ENCODE measurements around the gene TMEM245.

Gene TMEM245

DNA sequence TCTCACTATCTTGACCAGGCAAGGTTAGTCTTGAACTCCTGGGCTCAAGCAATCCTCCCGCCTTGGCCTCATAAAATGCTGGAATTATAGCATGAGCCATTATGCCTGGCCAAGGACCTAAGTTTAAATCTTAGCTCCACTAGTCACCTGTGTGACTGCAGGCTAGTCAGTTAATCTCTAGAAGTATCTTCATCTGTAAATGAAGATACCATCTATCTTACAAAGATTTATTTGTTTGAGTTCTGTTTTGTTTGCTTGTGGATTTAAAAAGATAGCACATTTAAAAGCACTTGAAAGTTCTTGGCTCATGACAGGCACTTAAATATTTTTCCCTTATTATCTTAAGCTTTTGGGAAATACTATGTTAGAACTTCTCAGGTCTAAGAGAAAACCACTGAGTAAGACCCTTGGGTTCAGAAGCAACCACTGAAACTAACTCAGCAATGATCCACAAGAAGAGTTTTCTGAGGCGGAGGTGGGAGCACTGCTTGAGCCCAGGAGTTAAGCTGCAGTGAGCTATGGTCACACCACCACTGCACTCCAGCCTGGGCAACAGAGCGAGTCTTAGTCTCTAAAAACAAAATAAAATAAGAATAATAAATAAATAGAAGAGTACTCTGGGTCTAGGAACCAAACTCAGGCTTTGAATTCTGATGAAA, 19.1 kb downstream of the TMEM245 start:
- no peak for DNase-seq

DNA sequence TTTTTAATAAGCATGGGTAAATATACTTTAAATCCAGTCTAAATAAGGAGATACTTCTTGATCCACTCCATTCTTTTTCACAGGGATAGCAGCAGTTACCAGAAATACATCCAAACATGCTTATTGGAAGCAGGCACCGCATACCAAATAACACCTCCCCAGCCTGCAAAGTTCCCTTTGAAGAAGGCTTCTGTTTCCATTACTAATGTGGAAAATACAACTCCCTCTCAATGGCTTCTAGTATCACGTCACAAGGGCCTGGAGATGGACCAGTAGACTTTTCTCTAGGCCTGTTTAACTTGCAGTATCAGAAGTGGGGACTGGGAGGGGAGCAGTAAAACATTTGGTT, 20.8 kb downstream of the TMEM245 start:
- DNase-seq: no peak

DNA sequence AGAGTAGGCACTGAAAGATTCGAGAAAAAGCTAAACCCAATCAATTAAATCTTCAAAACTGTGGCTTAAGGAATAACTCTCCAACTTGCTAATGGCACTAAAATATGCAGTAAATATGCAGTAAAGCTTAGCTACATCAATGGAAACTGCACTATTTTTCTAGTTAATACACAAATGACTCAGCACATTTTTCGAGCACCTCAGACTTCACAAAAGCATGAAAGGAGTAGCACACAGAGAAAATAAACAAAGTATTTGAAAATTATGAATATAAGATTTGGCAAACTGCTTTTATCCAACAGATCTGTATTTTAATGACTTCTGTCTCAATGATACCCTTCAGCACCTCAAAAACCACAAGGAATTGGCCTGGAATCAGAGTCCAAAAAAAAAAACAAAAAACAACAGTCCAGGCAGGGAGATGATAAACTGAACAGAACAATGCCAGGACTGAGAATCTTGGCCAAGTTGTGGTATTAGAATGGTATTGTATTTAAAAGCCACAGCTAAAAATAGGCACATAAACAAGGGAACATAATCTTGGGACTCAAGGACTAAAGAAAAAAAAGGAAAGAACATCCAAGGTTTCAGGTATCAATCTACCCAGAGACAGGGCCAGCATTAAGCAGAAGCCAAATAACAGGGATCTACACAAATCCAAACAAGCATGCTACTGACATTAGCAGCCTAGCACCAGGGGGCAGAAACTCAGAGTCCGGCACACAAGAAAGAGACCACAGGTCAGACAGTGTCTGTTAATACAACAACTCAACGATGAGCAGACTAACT, 21.4 kb downstream of the TMEM245 start:
- peak; percentile 8 for DNase-seq

DNA sequence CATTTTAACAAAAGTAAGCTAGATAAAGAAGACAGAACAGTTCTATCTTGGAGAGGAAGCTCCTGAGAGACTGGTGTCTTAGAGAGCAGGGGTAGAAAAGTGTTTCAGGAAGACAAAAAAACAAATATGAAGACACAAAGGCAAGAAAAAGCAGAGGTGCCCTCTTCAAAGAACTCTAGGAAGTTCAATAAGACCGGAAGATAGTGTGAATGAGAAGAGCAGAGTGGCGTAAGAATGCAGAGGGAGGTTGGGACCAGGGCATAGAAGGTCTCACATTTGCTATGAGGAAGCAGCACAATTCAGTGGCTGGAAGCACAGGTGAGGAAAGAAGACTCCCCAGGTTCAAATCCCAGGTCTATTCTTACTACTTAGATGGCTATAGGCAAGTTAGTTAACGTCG, 22.6 kb downstream of the TMEM245 start:
- DNase-seq: no peak

DNA sequence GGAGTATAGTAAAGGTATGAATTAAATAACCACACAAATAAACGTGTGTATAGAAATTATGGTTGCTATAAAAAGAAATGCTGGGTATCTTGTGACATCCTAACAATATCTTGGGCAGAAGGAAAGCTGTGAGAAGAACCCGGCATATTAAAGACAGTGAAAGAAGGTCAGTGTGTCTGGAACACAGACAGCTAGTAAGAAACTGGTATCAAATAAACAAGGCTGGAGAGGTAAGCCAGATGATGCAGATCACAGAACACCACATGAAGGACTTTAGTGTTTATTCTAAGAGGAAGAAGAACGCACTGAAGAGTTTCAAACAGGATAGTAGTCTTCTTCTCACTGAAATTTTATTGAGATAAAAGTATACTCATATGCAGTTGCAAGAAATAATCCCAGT, 24.4 kb downstream of the TMEM245 start:
- no peak for DNase-seq

DNA sequence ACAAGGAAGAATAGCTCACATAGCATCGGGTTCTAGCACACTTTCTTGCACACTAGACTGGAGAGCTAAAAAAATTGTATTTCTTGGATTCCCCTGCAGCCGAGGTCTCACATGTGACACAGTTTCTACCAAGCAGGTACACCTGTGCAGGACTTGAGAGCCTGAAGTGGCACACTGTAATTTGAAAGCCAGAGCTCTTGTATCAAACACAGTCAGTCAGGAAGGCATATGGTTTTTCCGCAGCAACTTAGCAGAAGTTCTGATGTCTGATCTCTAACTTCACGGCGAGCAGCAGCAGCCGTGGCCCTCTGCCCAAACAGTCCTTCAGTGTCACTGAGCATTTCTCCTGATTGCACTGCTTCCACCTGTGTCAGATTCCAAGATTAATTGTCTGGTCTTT, 25.5 kb downstream of the TMEM245 start:
- no peak for DNase-seq

DNA sequence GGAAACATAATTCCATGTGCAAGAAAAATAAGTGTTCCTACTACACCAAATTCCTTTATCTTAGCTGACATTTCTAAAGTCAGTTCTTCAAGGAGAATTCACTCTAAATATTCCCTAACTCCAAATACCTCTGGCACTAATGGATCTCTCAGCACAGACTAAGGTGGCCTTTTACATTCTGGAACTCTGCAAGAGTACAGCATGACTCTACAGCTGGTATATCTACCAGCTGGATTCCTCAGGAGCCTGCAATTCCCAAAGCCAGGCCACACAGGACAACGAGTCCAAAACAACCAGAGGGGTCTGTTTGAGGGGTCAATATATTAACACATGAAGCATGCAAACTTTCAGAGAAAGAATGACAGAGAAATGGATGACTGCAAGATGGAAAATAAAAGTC, 27.2 kb downstream of the TMEM245 start:
- no peak for DNase-seq

DNA sequence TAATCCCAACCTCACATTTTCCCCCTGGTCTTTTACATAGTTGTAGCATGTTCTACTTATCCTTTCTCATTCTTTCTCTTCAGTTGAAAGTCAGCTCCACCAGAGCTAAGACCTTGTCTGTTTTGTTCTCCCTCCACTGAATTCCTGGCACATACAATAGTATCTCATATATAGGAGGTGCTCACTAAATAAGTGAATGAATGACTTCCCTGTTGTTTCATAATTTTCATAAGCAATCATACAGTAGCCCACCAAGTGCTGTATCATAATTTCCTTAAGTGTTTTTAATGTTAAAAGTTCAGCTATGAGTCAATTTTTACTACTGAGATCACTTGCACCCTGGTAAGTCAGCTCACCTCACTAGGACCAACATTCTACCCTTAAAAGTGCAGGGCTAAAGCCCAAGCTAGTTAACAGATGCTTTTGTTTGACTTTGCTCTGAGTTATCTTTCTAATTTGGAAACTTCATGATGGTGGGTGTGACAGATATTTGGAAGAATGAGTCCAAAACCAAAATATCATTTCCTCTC, 27.6 kb downstream of the TMEM245 start:
- no peak for DNase-seq

DNA sequence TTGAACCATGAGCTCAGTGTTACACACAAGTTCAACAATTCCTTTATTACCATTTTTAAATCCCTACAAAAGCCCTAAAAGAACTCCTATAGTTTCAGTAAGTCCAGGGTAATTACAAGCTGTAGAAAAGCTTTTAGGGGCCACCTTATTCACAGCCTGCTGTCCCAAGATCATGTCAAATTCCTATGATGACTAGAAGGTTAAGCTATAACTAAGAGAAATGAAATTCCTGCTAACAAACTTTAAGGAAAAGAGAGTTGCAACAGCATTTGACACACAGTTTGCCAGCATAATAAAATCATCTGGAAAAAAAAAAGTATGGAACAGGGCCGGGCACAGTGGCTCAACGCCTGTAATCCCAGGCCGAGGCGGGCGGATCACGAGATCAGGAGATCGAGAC, 31.5 kb downstream of the TMEM245 start:
- DNase-seq: no peak

DNA sequence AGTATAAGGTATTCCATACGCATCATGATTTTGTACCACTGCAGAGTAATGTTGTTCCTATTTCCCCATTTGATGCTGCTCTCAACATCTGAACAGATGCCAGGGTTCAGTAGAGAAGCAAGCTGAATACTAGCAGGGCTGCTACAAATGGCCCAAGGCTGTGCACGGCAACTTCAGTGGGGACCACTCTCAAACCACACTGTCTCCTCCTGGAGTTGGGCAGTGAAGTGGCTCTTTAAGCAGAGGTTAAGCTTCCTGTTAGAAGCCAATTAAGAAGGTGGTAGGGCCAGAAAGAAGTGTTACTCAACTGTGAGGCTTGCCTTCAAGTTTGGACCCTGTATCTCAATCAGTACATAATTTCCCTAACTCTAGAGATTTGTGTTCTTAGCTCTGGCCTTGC, 32.0 kb downstream of the TMEM245 start:
- DNase-seq: peak; percentile 17

DNA sequence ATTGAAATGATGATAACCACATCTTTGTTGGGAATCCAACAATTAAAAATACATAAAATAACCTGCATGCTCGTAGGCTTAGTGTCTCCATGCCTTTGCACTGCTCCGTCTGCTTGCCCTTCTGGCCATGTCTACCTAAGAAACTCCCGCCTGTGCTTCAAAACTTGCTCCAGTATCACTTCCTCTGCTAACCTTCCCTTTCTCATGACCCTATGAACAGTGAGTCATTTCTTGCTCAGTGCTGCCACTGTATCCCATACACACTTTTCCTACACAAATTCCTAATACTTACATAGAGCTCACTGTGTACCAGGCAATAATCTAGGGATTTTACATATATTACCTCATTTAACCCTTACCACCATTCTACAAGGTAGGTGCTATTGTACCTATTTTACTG, 33.5 kb downstream of the TMEM245 start:
- DNase-seq: no peak

DNA sequence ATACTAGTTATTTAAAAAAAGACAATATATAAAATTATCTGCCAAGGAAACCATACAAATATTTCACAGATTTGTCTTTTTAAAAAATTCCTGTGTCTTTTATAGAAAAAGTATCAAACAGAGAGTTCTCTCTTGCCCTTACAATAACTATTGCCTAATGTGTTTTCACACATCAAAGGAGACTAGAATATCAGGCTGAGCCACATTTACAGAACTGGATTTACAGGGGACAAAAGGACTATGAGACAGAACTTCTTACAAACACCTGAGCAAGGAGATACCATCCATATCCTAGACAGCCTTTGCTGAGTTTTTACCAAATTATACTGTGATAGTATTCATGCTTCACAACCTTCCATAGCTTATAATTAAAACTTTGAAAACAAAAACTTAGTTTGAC, 34.2 kb downstream of the TMEM245 start:
- no peak for DNase-seq

DNA sequence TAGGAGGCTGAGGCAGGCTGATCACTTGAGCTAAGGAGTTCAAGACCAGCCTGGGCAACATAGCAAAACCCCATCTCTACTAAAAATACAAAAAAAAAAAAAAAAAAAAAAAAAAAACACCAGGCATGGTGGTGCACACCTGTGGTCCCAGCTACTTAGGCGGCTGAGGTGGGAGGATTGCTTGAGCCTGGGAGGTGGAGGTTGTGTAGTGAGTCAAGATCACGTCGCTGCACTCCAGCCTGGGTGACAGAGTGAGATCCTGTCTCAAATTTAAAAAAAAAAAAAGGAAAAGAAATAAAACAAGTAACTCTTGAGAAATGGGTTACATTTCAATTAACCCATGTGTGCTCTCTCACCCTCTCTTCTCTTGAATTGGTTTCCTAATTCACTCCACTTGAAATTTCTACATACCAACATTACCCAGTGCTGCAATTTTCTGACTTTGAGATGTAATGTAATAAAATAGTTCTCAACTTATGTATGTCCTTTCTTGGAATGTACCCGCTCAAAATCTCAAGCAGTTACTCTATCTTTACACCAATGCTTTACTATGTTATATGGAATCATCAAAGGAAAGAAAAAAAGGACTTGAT, 35.8 kb downstream of the TMEM245 start:
- DNase-seq: no peak

DNA sequence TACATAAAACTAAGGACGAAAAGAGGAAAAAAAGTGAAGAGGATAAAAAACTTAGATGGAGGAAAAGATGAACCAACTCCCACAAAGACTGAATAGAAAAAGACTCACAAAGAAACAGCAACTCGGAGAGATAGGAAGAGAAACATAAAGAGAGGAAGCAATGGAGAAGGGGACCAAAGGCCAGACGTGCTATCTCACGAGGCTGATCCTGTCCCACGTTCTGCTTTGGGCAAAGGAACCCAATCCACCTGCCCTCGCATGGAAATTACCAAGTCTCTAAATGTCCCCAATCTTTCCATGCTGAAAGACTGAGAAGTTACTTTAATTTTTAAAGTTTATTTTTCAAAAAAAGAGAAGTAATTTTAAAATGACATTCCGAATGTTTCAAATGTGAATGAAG, 36.6 kb downstream of the TMEM245 start:
- no peak for DNase-seq

DNA sequence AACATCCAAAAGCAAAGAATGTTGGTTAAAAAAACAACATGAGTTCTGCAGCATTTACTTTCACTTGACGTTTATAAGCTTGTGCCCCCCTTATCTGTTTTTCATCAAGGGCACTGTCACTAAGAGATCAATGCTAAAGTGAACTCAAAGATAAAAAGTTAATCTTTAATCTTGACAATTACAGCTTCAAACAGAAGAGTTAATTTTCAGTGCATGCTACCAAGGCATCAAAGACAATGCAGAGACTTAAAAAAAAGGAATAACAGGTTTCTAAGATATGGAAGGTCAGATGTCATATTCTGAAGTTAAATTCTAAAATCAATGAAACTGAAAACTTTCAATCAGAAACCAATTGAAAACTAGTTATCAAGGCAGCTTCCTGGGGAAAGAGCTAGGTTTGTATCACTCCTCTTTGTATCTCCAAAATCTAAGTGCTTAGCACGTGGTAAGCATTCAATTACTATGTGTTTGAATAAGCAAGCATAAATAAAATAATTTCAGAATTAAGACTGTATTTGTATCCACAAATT, 37.6 kb downstream of the TMEM245 start:
- DNase-seq: no peak

DNA sequence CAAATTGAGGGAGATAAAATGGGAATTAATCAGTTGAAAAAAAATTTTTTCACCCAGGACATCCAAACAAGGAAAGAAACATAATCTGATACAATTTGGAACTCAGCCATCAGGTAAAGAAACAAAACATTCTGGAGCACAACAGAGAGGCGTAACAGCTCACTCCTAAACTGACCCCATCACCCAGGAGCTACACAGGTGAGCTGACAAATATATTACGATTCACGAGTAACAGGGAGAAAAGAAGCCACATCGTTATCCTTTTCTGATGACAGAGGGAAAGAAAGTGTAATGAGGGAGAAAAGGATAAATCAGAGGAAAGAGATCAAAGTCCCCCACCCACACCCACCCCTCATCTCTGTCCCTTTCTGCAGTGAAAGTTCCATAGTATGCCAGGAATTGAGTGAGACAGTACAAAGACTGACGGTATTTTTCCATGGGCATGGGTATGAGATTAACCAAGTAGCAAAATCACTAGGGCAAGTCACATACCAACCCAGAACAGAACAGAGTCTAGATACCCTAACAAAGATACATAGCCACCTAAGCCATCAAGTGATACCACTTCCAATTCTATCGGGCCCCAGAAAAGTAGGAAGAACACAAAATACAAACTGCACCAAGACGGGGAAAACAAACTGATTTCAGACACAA, 45.4 kb downstream of the TMEM245 start:
- no peak for DNase-seq

DNA sequence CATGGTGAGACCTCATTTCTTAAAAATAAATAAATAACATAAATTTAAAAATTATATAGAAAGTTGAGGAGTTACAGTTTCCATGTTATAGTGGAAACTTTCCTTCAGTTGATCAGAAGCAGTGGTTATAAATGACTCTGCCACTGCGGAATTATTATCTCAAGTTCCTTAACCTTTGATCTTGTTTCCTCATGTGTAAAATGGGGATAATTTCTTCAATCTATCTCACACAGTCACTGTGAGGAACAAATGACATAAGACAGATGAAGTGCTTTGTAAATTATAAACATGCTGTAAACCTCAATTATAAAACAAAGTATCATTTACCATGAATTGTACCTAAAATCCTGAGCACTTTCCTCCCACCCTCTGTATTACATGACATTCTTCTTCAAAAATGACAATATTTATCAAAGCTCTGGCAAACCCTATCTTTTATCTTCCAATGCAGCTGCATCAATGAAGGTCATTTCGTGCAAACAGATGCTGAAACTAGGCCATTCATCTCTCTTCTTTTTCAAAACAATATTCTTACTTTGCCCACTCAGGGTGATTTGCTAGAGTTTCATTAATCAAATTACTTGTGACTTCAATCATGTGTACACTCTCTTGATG, 46.8 kb downstream of the TMEM245 start:
- DNase-seq: no peak

DNA sequence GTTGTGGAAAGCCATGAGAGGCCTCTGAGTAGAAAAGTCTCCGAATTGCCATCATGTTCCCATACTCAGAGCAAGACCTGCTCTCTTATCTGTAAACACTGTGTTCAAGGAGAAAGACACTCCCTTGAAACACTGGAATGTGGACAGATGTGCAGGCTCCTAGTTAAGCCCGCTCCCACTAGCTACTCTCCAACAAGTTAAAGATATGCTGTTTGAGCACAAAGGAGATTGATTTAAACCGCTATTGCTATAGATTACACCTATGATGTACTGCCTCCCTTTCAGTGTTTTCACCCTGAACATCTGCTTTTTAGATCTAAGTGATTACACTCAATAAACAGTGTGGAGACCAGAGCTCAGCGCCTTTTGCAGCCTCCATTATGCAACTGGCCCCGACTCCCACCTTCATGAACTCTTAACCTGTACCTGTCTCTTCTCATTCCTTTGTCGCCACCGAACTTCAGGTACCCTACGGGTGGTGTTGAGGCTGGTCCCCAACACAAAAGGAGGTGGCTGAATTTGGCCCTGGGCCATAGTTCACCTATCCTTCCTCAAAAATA, 47.5 kb downstream of the TMEM245 start:
- no peak for DNase-seq

DNA sequence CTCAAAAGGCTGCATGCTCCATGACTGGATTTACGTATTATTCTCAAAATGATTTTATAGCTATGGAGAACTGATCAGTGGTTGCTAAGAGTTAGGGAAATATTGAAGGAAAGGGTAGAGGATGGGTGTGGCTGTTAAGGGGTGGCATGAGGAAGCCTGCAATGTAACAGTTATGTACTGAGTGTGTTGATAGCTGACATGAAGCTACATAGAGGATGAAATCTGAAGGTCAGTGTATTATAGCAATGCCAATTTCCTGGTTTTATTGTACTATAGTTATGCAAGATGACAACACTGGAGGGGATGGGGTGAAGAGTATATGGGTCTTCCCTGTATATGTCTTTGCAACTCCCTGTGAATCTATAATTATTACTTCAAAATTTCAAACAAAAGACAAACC, 51.0 kb downstream of the TMEM245 start:
- no peak for DNase-seq

DNA sequence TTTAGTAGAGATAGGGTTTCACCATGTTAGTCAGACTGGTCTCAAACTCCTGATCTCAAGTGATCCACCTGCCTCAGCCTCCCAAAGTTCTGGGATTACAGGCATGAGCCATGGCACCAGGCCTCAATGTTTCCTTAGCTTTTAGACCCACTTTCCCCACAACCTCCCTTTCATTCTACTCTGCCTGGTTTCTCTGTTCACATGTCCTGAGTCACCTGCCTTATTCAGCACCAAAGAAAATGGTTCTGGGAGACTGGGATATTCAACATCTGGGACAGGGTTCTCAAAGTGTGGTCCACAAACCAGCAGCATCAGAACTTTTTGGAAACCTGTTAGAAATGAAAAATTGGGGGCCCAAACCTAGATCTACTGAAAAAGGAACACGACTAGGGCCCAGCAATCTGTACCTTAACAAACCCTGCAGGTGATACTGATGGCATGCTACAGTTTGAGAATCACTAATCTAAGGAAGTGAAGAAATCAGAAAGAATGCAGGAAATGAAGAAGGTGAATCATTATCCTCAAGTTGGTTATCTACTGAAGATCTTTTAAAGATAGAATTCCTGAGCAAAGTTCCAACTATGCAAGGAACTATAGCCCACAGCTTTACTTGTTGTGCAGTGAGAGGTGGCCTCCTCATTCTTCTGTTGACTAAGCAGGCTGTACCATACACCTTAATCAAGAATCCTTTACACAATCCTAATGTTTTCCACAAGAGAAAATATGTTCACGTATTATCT, 54.6 kb downstream of the TMEM245 start:
- no peak for DNase-seq

DNA sequence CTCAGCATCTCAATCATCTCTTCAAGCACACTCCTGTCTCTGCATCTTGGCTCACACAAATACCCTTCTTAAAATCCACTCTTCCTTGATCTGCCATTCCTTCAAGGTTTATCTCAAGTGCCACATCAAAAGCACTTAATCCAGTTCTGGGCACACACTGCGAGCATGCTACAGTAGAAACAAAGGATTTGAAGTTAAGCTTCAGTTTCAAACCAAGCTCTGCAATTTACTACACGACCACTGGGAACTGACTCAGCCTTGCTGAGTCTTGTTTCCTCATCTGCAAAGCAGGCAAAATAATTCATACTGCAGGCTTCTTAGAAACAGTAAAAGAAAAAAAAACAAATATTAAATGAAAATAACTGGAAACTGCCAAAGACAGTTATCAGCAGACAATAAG, 56.0 kb downstream of the TMEM245 start:
- DNase-seq: peak; percentile 68

DNA sequence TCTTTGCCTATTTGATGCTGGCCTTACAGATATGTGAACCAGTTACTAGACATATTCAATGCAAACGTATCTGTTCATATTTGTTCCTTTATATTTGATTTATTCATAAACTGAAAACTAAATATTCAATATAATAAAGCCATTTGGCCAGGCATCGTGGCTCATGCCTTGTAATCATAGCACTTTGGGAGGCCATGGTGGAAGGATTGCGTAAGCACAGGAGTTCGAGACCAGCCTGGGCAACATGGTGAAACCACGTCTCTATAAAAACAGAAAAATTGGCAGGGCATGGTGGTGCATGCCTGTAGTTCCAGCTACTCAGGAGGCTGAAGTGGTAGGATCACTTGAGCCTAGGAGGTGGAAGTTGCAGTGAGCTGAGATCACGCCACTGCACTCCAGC, 57.2 kb downstream of the TMEM245 start:
- DNase-seq: no peak

Measured in NCI-H82 (cell line).